ENCODE data around the gene DHRS9.

DHRS9 gene

GRCh38 chr2:169095621-169096105 is 26.3 kb downstream of the DHRS9 start:
- DNase-seq = peak; percentile 89

GRCh38 chr2:169104848-169105247 is 35.5 kb downstream of the DHRS9 start:
- DNase-seq = no peak

- DNase-seq = peak; percentile 37
These were observed 36.1 kb downstream of the DHRS9 start for GRCh38 chr2:169105476-169105875.

GRCh38 chr2:169106134-169106533 is 36.8 kb downstream of the DHRS9 start:
- no peak for DNase-seq

GRCh38 chr2:169106563-169107545 is 37.5 kb downstream of the DHRS9 start:
- peak; percentile 85 for DNase-seq

- peak; percentile 59 for DNase-seq
These were observed 38.3 kb downstream of the DHRS9 start for GRCh38 chr2:169107645-169108044.

- peak; percentile 46 for DNase-seq
These were observed 38.9 kb downstream of the DHRS9 start for GRCh38 chr2:169108099-169108884.

- DNase-seq = peak; percentile 91
These were observed 40.4 kb downstream of the DHRS9 start for GRCh38 chr2:169109502-169110409.

GRCh38 chr2:169110419-169110818 is 41.1 kb downstream of the DHRS9 start:
- no peak for DNase-seq

- peak; percentile 24 for DNase-seq
These were observed 41.6 kb downstream of the DHRS9 start for GRCh38 chr2:169110916-169111315.

GRCh38 chr2:169112841-169113240 is 43.5 kb downstream of the DHRS9 start:
- DNase-seq = no peak

- DNase-seq = no peak
These were observed 44.7 kb downstream of the DHRS9 start for GRCh38 chr2:169114056-169114455.

GRCh38 chr2:169116327-169116726 is 47.0 kb downstream of the DHRS9 start:
- no peak for DNase-seq

GRCh38 chr2:169116993-169117392 is 47.6 kb downstream of the DHRS9 start:
- no peak for DNase-seq

- DNase-seq = no peak
These were observed 48.7 kb downstream of the DHRS9 start for GRCh38 chr2:169118060-169118459.

- DNase-seq = no peak
These were observed 49.9 kb downstream of the DHRS9 start for GRCh38 chr2:169119123-169119760.

GRCh38 chr2:169119851-169120250 is 50.5 kb downstream of the DHRS9 start:
- no peak for DNase-seq

GRCh38 chr2:169129703-169130243 is 60.4 kb downstream of the DHRS9 start:
- peak; percentile 35 for DNase-seq

- peak; percentile 78 for DNase-seq
These were observed 62.5 kb downstream of the DHRS9 start for GRCh38 chr2:169131587-169132512.

GRCh38 chr2:169134272-169134671 is 64.9 kb downstream of the DHRS9 start:
- DNase-seq = peak; percentile 35

Measured in hematopoietic multipotent progenitor cell treated with erythropoietin and hydrocortisone succinate and interleukin-3 and kit ligand, for 4 days (in vitro differentiated cells).